Prostate gland (tissue), 2 donors: Measurements from ENCODE around the gene TATDN3. TPM values are rescaled to one million over a fixed set of nuclear protein-coding genes. Genes with fewer than 3 reads are reported as not detected.
"Not testable (repeated sequence)": the region's sequence is repeated elsewhere in the genome, so short reads cannot be mapped to it uniquely, and the experiment has no call there.

Experiments used
- DNase-seq: peaks from one replicate; pipeline ENCODE4 v3.0.0-alpha.2; 2019; ENCODE audit warnings: low spot score
- H3K27ac ChIP-seq, 2 donors: fragments of 200-600 bp; sonication (generic); 2 replicates each; pipeline ENCODE4 v1.5.1; 2017 to 2019
- H3K27me3 ChIP-seq: fragments of 200-600 bp; sonication (generic); replicated peaks from 2 replicates; pipeline ENCODE4 v1.5.1; 2019; ENCODE audit not compliant: insufficient read depth
- H3K36me3 ChIP-seq, 2 donors: fragments of 200-600 bp; sonication (generic); 1 replicate in 1 of 2; 2 replicates in 1 of 2; pipeline versions ENCODE4 v1.5.1 to v1.8.1; 2017 to 2019
- H3K4me1 ChIP-seq: fragments of 200-600 bp; sonication (generic); replicated peaks from 2 replicates; pipeline ENCODE4 v1.5.1; 2019
- H3K4me3 ChIP-seq, 2 donors: fragments of 200-600 bp; sonication (generic); 2 replicates each; pipeline ENCODE4 v1.5.1; 2017 to 2019
- H3K9me3 ChIP-seq: fragments of 200-600 bp; sonication (generic); 2 replicates; pipeline ENCODE4 v1.5.1; 2017
- POLR2A ChIP-seq: fragments of 450-650 bp; IDR thresholded peaks from one replicate; pipeline ENCODE4 v1.6.1; 2016; ENCODE audit warnings: antibody characterized with exemption, mild to moderate bottlenecking
- POLR2AphosphoS5 ChIP-seq: sonication (generic); formaldehyde crosslinking; IDR thresholded peaks from one replicate; pipeline ENCODE4 v1.6.1; 2017; ENCODE audit warnings: antibody characterized with exemption
- WGBS: methylation state at CpG from one replicate; pipeline ENCODE4 v1.1.5; 2018; 5-methylcytosine and 5-hydroxymethylcytosine counted together
- intact Hi-C: fragments of 100-400 bp; cut with DNase I; formaldehyde crosslinking; loops from one replicate; pipeline ENCODE4 v1.14.2; 2022
- total RNA-seq, 2 donors: library from RNA; depleted of rRNA; stranded (reverse); fragments of >200 nt; gene quantifications; one replicate each; pipeline ENCODE4 v1.1.0, GENCODE V29; 2016
- TF ChIP-seq, protein P1 (sequence below), 4 experiments: fragments of 200-600 bp in 2 of 4; fragments of 450-650 bp in 2 of 4; sonication (generic) in 2 of 4; IDR thresholded peaks; 1 replicate in 3 of 4; 2 replicates in 1 of 4; pipeline ENCODE4 v1.5.1; 2016 to 2019; ENCODE audit warnings: antibody characterized with exemption in 4 of 4, mild to moderate bottlenecking in 2 of 4, moderate library complexity in 2 of 4

Gene TATDN3
- total RNA-seq, 2 donors from 2014 or later = 9.0 to 10.2 TPM

DNA sequence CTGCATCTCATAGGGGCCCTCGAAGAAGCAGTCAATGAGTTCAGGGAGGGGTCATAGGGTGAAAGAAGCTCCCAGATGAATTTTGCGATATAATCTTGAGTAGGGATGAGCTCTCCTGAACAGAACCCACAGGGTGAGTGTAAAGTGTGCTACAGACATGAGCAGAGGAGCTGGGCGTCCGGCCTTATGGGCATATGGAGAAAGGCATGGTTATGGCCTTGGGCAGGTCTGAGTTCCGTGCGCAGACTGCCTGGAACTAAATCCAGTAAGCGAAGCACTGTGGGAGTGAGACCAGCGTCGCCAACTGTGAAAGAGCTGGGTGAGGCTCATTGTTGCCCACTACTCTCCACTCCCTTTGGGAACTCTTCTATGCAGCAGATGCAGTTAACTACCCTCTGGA is 28.9 kb upstream of the TATDN3 start:
- Histone ChIP-seq H3K27ac (no peak overlapping the region), H3K36me3 (no peaks in the 10 kb centered on the region), H3K9me3 (no peaks in the 10 kb centered on the region), H3K4me3 (no peak overlapping the region), H3K4me1 (no peaks in the 10 kb centered on the region), H3K27me3 (no peaks in the 10 kb centered on the region)
- DNase-seq = no peak
- WGBS = 97% methylated on average over 9 of the region's 9 CpGs
- intact Hi-C loops = no loop called here
- TF ChIP-seq, protein P1, sequence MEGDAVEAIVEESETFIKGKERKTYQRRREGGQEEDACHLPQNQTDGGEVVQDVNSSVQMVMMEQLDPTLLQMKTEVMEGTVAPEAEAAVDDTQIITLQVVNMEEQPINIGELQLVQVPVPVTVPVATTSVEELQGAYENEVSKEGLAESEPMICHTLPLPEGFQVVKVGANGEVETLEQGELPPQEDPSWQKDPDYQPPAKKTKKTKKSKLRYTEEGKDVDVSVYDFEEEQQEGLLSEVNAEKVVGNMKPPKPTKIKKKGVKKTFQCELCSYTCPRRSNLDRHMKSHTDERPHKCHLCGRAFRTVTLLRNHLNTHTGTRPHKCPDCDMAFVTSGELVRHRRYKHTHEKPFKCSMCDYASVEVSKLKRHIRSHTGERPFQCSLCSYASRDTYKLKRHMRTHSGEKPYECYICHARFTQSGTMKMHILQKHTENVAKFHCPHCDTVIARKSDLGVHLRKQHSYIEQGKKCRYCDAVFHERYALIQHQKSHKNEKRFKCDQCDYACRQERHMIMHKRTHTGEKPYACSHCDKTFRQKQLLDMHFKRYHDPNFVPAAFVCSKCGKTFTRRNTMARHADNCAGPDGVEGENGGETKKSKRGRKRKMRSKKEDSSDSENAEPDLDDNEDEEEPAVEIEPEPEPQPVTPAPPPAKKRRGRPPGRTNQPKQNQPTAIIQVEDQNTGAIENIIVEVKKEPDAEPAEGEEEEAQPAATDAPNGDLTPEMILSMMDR (IDR thresholded peaks at IDR 0.05) = no peak
- TF ChIP-seq POLR2A (no peak), POLR2AphosphoS5 (no peak)

DNA sequence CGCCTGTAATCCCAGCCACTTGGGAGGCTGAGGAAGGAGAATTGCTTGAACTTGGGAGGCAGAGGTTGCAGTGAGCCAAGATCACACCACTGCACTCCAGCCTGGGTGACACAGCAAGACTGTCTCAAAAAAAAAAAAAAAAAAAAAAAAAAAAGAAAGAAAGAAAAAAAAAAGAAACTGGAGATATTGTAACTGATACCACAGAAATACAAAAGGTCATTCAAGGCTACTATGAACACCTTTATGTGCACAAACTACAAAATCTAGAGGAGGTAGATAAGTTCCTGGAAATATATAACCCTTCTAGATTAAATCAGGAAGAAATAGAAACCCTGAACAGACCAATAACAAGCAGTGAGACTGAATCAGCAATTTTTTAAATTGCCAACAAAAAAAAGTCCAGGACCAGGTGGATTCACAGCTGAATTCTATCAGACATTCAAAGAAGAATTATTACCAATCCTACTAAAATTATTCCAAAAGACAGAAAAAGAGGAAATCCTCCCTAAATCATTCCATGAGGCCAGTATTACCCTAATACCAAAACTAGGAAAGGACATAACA is 26.9 kb upstream of the TATDN3 start:
- intact Hi-C loops, H3K4me3 ChIP-seq: not testable (repeated sequence)
- 100% methylated on average over 1 of the region's 1 CpG for WGBS

DNA sequence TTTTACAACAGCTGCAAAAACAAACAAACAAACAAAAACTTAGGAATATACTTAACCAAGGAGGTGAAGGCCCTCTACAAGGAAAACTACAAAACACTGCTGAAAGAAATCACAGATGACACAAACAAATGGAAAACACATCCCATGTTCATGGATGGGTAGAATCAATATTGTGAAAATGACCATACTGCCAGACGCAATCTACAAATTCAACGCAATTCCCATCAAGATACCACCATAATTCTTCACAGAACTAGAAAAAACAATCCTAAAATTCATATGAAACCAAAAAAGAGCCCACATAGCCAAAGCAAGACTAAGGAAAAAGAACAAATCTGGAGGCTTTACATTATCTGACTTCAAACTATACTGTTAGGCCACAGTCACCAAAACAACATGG is 24.9 kb upstream of the TATDN3 start:
- H3K27me3 ChIP-seq, H3K4me3 ChIP-seq, DNase-seq, H3K36me3 ChIP-seq, intact Hi-C loops, H3K9me3 ChIP-seq, H3K27ac ChIP-seq, H3K4me1 ChIP-seq: not testable (repeated sequence)
- 95% methylated on average over 2 of the region's 2 CpGs for WGBS

More for the DNA sequence above, 26.9 kb upstream of the TATDN3 start:
- DNase-seq, H3K27ac ChIP-seq, H3K9me3 ChIP-seq, H3K27me3 ChIP-seq, H3K4me1 ChIP-seq, H3K36me3 ChIP-seq: not testable (repeated sequence)

DNA sequence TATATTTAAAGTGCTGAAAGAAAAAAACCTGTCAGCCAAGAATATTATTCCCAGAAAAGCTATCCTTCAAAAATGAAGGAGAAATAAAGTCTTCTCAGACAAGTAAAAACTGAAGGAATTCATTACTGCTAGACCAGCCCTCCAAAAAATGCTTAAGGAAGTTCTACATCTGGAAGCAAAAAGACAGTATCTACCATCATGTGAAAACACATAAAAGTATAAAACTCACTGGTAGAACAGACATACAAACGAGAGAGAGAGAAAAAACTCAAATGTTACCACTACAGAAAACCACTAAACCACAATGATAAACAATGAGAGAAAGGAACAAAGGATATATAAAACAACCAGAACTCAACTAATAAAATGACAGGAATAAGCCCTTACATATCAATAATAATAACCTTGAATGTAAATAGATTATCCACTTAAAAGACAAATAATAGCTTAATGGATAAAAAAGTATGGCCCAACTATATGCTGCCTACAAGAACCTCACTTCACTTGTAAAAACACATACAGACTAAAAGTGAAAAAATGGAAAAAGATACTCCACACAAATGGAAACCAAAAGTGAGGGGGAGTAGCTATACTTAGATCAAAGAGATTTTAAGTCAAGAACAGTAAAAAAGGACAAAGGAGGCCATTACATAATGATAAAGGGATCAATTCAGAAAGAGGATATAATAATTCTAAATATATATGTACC is 22.1 kb upstream of the TATDN3 start:
- Histone ChIP-seq H3K27me3 (no peaks in the 10 kb centered on the region), H3K9me3 (no peaks in the 10 kb centered on the region), H3K4me3 (no peak overlapping the region), H3K27ac (no peak overlapping the region), H3K4me1 (no peaks in the 10 kb centered on the region), H3K36me3 (no peaks in the 10 kb centered on the region)
- DNase-seq = no peak
- TF ChIP-seq, protein P1 (IDR thresholded peaks at IDR 0.05) = no peak
- TF ChIP-seq POLR2A = no peak
- no peak for TF ChIP-seq POLR2AphosphoS5
- WGBS = 71% methylated on average over 1 of the region's 1 CpG
- intact Hi-C loops = no loop called here

DNA sequence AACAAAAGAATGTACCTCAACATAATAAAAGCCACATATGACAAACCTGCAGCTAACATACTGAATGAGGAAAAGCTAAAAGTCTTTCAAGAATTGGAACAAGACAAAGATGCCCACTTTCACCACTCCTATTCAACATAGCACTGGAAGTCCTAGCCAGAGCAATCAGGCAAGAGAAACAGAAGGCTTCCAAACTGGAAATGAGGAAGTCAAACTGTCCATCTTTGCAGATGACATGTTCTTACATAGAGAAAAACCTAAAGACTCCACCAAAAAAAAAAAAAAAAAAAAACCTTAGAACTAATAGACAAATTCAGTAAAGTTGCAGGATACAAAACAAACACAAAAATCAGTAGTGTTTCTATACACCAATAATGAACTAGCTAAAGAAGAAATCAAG is 20.4 kb upstream of the TATDN3 start:
- Histone ChIP-seq H3K4me1 (no peaks in the 10 kb centered on the region), H3K4me3 (no peak overlapping the region), H3K27me3 (no peaks in the 10 kb centered on the region), H3K27ac (no peak overlapping the region), H3K36me3 (no peaks in the 10 kb centered on the region), H3K9me3 (no peaks in the 10 kb centered on the region)
- no peak for DNase-seq
- intact Hi-C loops = no loop called here
- TF ChIP-seq POLR2A = no peak
- no peak for TF ChIP-seq POLR2AphosphoS5
- TF ChIP-seq, protein P1 (IDR thresholded peaks at IDR 0.05) = no peak

DNA sequence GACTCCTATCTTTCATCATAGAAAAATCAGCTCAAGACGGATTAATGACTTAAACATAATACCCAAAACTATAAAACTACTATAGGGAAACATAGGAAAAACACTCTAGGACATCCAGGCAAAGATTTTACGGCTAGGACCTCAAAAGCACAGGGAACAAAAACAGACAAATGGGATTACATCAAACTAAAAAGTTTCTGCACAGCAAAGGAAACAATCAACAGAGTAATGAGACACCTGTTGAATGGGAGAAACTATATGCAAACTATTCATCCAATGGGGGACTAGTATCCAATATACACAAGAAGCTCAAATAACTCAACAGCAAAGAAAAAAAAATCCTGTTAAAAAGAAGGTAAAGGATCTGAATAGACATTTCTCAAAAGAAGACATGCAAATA is 18.7 kb upstream of the TATDN3 start:
- TF ChIP-seq POLR2A (no peak), POLR2AphosphoS5 (no peak)
- TF ChIP-seq, protein P1 (IDR thresholded peaks at IDR 0.05) = no peak
- Histone ChIP-seq H3K36me3 (no peaks in the 10 kb centered on the region), H3K9me3 (no peaks in the 10 kb centered on the region), H3K27me3 (no peaks in the 10 kb centered on the region), H3K4me3 (no peak overlapping the region), H3K27ac (no peak overlapping the region), H3K4me1 (no peaks in the 10 kb centered on the region)
- intact Hi-C loops = no loop called here
- DNase-seq = no peak
- 96% methylated on average over 2 of the region's 2 CpGs for WGBS
